ENCODE measurements around the gene RPL3.
"Not testable (repeated sequence)": the region's sequence is repeated elsewhere in the genome, so short reads cannot be mapped to it uniquely, and the experiment has no call there.

The RPL3 gene

DNA sequence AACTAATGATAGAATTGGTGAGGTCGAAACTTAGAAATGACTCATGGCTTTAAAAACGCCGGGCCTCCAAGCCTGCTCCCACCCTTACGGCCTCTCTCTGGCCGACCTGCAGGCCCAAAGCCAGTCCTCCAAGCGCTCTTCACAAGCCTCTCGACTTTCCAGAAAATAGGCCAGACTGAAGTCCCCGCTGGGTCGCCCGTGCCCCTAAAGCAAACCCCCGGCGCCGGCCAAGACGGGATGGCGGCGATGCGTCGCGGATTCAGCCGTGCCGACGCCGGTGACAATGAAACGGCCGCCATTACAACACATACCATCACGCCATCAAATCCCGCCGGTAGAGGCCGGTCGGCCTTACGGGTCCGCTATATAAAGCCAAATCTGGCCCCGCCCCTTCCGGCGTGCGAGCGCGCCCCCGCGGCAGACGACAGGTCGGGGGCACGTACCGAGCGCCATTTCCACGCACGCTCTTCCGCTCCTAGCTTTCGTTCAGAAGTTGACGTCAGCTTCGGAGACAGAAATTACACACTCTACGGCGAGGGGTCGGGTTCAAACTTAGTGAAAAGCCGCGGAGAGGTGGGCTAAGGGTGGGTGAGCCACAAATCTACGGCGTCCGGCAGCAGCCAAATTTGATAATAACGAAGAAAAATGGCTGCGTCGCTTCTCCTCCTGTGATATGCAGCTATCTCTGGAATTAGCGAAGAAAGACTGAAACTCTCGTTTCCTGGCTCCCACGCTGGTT, at the start of gene RPL3:
RPL3 (minus strand) TSS at position 340 of the 739 bp plus-strand sequence; CDS start at position 314, 26 bp downstream.
- DNase-seq, result peak; percentile 91

DNA sequence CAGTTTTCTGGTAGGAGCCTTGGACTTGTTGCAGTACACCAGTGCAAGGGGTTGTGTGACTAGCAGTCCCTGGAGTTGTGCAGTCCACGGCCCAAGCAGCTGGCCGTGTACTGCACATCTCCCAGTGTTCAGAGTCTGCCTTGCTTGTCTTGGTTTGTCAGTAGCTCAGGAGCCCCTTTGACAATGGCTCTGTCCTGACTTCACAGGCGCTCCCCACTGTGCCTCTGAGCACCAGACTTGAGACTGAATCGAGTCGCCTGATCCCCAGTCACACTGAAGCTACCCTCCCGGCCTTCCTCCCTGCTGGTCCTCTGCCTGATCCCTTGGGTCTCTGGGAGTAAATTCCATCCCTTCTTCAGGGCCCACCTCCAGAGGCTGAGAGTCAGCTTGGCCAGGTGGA, 49.8 kb upstream of the RPL3 start:
- no peak for DNase-seq

DNA sequence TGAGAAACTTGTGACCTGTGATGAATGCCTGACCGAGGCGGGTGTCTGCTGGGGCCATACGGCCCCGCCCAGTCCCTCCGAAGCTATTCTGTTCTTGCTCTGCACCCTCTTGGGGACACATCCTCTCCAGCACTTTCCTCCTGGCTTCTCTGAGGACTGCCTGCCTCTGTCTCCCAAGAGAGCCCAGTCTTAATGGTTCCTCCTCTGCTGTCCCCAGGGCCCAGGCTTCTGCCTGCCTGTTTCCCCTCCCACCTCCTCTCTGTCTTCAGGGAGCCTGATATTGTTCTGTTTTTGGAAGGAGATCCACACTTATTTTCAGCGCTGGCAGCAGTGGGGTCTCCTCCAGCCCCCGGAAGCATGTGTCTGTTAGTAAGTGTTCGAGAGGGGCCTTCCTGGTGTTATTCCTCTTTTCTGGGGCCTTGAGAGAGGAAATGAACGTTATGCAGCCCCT, 49.1 kb upstream of the RPL3 start:
- DNase-seq, result no peak

DNA sequence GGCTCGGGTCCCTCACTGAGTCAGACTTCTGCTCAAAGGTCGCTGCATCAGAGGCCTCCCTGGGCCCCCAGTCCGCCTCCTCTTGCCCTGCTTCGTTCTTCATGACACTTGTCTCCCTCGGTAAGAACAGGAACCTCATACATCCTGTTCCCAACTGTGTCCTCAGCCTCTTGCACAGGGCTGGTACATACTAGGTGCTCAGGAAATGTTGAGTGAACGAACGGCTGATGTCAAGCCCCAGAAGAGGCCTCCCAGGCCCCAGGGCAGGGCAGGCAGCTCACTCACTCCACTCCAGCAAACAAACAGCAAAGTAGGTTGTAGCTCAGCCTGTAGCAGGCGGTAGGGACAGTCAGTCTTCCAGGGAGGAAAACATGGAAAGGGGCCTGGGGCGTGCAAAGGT, 47.6 kb upstream of the RPL3 start:
- DNase-seq, result no peak

DNA sequence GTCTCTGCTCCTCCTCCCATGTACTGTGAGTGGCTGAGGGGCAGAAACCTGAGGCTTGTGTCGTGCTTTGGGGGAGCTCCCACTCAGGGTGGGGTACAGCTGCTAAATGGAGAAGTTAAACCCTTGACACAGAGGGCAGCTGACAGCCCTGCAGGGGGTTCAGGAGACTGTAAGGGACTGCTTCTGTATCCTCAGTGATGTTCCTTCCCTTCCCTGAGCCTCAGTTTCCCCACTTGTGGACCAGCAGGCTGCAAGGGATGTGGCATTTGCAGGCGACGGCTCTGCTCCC, 46.0 kb upstream of the RPL3 start:
- no peak for DNase-seq

DNA sequence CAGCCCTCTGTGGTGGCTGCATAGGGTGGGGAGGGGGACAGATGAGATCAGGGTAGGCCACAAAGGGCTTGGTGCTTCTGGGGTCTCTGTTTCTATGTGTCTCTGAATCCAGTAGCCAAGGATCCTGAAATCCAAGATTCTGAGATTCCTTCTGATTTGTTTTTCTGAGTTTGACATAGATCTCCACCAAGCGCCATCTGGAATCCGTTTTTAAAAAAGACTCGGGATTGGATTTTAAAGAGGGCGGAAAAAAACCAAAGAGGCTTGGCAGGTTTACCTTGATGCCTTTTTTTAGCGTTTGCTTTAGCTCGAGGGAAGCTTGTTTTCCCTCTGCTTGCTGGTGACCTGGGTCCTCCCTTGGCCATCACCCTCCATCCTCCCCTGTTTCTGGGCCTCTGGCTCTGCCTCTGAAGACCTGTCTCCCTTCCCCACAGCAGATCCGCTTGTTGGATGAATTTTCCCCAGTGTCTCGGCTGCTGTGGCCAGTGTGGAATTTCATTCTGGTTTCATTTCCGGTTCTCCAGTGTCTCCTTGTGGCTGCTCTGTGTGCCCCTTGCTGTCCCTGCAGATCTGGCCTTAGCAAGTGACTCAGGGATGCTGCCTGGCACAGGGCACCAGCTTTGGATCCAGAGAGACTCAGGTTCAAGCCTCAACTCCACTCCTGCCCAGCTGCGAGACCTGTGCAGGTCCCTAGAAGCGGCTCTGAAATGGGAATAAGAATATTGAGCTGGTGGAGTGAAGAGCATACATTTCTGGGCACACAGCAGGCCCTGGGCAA, 45.5 kb upstream of the RPL3 start:
- no peak for DNase-seq

DNA sequence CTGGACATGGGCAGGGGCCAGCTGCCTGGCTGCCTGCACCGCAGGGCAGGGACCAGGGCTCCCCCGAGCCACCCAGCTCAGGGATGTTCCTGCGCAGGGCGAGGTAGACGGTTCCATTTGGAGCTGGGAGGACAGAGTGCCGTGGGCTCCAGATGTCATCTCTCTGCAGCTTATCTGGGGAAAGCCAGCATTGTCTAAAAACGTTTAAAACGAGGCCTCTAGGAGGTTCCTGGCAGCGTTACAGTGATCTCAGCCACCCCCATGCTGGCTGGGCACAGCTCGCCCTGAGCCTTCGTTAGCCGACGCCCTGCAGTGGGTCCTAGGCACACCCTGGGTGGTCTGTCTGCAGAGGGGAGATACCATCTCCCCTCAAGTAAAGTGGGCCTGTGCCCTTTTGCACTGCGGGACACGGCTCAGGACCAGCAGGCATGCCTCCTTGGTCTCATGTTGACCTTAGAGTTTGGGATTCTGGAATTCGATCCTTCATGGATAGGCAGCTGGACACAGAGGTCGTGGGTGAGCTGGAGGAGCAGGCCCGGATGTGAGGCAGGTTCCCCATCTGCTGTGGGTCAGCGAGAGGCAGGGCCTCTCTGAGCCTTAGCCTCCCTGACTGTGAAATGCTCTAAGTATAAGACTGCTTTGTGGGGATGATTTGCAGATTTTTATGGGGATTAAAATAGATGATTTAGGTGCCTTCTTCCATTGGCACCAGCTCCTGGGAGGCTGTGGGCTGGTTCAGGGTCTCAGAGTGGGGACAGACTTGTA, 44.5 kb upstream of the RPL3 start:
- no peak for DNase-seq

DNA sequence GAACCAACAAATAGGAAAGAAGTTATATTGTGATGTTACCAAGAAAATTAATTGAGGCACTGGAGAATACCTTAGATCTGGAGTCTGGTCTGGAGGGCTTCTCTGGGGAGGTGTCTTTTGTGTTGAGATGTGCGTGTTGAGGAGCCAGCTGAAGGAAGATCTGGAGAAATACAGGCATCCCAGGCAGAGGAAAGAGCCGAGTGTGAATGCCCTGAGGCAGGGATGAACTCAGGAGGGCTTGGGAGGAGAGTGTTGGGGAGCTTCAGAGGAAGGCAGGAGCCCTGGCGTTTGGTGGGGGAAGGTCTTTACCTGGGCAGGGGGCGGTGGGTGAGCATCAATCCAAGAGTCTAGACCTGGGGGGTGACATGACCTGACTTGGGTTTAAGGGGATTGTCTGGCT, 43.5 kb upstream of the RPL3 start:
- DNase-seq, result no peak

DNA sequence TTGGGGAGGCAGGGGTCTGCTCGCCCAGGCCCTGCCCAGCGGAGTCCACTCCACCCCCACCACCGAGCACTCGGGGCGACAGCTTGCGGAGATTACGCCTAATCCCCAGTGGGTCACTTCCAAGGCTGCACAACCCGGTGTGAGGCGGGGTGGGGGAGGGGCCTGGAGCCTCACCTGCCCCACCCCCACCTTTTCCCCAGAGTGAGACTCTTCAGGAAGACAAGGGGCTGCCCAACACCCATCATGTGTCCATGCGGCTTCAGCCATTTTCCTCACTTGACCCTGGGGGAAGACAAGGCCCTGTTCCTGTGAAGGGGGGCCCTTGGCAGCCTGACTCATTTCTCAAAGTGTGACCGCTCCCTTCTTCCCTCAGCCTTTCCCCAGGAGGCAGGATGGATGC, 42.8 kb upstream of the RPL3 start:
- DNase-seq, result no peak

DNA sequence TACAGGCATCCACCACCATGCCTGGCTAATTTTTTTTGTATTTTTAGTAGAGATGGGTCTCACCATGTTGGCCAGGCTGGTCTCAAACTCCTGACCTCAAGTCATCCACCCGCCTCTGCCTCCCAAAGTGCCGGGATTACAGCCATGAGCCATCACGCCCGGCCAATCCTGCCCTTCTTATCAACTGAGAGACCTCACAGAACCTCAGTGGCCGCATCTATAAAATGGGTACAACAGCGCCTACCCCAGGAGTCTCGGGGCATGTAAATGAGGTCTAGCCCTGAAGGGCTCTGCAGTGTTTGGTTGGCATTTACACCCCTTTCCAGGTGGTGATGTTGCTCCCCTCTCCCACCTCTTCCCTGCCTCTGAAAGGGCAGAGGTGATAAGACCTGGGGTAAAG, 42.1 kb upstream of the RPL3 start:
- no peak for DNase-seq

DNA sequence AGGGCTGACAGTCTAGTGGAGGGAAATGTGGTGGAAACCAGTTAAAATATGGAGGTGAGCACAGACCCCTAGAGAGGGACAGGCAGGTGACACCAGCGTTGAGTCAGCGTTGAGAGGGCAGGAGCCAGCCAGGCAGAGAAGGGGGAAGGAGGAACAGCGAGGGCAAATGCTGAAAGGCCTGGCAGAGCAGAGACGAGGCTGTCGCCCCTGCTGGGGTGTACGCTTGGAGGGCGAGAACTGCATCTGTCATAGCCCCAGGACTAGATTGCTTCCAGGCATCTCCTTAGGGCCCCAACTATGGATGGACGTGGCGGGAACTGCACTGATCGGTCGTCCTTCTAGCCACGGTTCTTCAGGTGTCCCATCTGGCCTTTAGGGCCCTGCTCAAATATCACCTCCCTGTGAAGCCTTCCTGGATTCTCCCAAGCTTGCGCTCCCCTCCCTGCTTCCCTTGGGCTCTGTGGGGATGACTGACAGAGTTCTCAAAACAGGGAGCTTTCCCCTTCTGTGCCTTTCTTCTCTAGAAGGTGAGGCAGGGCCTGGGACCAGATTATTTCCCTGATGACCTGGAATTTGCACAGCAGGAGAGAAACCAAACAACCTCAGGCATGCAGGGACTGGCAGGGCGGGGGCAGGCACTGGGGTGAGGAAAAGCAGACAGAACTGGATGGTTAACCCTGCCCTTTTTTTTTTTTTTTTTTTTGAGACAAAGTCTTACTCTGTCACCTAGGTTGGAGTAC, 41.4 kb upstream of the RPL3 start:
- DNase-seq, result no peak

DNA sequence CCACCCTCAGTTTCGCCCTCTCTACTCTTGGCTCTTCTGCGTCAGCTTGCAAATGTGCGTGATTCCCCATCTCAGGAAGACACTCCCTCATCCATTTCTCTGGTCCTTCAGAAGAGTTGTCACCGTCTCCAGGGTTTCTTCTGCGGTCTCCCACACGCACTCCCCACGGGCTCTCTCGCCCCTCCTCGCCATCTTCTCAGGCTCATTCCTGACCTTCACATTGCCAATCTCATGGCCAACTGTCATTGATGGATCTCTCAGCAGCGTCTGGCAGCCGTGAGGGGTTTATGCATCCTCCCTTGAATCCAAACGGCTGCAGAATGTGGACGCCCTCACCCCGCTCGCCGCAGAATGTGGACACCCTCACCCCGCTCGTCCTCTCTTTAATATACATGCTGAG, 40.8 kb upstream of the RPL3 start:
- no peak for DNase-seq

DNA sequence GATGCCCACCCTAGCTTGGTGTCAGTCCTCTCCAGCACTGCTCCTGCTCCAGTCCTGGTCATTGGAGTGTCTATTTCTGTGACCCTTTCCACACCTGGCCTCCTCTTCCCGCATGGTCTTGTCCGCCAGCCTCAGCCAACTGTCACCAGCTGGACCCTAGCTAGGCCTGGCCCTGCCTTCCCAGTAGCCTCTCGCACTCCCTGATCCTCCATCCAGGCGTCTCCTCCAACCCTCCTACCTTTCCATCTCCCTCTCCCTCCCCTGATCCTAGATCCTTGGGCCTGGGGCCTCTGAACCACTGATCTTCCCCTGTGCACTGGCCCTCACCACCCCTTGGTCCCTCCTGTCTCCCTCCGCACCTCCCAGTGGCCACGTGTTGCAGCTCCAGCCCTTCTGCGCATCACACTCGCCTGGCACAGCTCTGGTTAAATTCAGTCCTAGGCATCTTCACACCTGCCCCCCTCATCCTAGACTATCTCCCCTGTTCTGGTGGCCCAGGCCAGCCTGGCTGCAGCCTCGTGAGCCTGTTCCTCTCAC, 40.3 kb upstream of the RPL3 start:
- DNase-seq, result no peak

DNA sequence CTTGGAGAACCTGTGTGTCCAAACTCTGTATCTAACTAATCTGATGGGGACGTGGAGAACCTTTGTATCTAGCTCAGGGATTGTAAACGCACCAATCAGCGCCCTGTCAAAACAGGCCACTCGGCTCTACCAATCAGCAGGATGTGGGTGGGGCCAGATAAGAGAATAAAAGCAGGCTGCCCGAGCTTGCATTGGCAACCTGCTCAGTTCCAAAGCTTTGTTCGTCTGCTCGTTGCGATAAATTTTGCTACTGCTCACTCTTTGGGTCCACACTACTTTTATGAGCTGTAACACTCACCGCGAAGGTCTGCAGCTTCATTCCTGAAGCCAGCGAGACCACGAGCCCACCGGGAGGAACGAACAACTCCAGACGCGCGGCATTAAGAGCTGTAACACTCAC, 38.8 kb upstream of the RPL3 start:
- DNase-seq, result not testable (repeated sequence)

DNA sequence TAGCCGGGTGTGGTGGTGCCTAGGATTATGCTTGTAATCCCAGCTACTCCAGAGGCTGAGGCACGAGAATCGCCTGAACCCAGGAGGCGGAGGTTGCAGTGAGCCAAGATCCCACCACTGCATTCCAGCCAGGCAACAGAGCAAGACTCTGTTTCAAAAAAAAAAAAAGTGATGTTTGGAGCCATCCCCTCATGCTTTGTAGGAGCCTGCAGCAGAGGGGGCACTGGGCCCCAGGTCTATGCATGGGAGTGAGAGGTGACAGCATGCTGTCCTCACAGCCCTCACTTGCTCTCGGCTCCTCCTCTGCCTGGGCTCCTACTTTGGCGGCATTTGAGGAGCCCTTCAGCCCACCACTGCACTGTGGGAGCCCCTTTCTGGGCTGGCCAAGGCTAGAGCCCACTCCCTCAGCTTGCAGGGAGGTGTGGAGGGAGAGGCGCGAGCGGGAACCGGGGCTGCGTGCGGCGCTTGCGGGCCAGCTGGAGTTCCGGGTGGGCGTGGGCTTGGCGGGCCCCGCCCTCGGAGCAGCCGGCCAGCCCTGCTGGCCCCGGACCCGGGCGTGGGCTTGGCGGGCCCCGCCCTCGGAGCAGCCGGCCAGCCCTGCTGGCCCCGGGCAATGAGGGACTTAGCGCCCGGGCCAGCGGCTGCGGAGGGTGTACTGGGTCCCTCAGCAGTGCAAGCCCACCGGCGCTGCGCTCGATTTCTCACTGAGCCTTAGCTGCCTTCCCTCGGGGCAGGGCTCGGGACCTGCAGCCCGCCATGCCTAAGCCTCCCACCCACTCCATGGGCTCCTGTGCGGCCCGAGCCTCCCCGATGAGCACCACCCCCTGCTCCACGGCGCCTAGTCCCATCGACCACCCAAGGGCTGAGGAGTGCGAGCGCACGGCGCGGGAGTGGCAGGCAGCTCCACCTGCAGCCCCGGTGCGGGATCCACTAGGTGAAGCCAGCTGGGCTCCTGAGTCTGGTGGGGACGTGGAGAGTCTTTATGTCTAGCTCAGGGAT, 38.0 kb upstream of the RPL3 start:
- not testable (repeated sequence) for DNase-seq

DNA sequence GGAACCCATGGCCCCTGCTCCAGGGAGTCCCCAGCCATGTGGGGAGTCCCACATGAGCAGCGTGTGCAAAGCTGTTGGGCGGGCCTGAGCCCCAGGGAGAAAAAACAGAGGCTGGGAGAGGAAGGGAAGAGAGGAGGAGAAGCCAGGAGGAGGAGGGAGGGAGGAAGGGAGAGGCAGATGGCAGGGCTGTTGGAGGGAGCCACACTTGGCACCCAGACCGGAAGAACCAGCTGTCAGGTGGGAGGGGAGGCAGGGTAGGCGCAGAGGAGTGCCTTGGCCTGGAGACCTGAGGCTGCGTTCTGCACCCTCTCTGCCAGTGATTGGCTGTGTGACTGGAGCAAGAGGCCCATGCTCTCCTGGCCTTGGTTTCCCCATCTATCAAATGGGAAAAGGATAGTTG, 37.0 kb upstream of the RPL3 start:
- DNase-seq, result peak; percentile 87

DNA sequence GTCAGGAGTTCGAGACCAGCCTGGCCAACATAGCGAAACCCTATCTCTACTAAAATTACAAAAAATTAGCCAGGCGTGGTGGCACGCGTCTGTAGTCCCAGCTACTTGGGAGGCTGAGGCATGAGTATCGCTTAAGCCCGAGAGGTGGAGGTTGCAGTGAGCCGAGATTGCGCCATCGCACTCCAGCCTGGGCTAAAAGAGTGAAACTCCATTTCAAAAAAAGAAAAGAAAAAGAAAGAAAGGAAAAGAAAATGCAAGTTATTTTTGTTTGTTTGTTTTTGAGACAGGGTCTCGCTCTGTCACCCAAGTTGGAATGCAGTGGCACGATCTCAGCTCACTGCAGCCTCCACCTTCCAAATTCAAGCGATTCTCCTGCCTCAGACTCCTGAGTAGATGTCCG, 36.4 kb upstream of the RPL3 start:
- DNase-seq, result not testable (repeated sequence)

DNA sequence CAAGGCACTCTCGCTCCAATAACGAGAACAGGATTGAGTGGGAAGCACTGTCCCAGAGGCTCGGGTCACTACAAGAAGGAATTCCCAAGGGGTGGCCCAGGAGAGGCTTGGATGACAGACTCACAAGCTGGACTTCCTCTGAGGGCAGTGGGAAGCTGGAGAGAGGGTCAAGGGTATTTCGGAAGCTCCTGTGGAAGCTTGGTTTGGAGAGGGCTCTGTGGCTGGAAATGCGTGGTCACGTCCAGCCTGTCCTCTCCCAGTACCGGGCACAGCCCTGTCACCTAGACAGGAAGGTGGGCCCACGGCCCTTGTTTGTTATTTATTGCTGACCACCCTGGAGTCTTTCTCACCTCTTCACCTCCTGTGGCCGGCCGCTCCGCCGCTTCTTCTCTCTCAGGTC, 35.7 kb upstream of the RPL3 start:
- no peak for DNase-seq

DNA sequence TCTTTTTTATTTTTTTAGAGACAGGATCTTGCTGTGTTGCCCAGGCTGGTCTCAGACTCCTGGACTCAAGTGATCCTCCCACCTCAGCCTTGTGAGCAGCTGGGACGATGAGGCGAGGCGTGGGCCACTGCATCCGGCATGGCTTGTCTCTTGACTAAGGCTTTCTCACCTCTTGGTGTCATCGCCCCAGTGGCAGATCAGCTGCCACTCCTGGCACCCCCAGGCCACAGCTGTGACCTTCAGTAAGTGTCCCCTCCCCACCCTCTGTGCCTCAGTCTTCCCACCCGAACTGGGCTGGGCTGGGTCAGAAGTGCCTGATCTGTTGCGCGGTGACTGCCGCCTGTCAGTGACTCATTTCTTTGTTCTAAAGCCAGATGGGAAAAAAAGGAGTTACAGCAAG, 33.9 kb upstream of the RPL3 start:
- DNase-seq, result no peak

DNA sequence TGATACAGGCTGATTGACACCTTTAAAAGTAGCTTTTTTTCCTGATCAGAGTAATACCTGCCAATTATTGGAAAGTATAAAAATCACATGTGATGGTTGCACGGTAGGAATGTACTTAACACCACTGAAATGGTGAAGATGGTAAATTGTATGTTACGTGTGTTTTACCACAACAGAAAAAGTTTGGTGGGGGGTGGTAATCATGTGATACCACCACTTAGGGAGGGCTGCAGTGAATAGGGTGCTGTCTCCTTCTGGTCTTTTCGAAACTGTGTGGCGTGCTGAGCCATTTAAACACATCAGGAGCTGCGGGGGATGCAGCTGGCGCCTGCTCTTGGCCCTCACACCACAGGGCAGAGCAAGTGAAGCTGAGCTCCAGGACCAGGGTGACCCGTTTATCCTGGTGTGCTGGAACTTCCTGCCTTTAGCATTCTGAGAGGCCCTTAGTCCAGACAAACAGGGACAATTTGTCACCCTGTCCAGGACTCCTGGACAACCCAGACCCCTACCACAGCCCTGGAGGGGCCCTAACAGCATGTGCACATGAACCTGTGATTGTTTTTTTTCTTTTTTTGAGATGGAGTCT, 33.0 kb upstream of the RPL3 start:
- DNase-seq, result no peak

DNA sequence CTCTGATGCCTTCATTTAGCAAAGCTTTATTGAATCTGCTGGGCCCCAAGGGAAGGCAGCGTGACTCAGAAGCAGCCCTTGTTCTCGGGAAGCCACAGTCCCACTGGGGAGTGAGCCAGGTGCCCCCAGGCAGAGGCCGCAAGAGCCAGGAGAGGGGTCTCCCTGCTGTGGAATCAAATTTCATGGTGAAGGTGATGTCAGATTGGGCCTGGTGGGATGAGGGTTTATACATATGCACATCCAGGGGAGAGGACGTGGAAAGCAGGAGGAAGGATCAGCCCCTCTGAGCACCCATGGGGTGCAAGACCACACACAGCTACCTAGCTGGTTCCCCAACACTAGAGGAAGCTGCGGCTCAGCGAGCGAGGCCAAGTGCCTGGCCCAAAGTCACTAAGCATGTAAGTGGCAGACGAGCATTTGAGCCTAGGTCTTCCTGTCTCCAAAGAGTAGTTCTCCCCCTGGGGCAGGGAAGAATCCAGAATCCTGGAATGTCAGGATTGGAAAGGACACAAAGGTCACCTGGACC, 32.3 kb upstream of the RPL3 start:
- no peak for DNase-seq

Measured in DMS 273 treated with DMSO at 0.1 percent for 48 hours (cell line).